ENCODE data around the gene NLRP12.
"Not testable (repeated sequence)": the region's sequence is repeated elsewhere in the genome, so short reads cannot be mapped to it uniquely, and the experiment has no call there.

The NLRP12 gene

GRCh38 chr19:53774491-53774890, 49.6 kb downstream of the NLRP12 start:
- DNase-seq = not testable (repeated sequence)

- DNase-seq = no peak
These were observed 50.1 kb downstream of the NLRP12 start for GRCh38 chr19:53773999-53774398.

- peak; percentile 8 to 37 for DNase-seq
These were observed 51.2 kb downstream of the NLRP12 start for GRCh38 chr19:53772943-53773342.

GRCh38 chr19:53771144-53771543, 53.0 kb downstream of the NLRP12 start:
- no peak for DNase-seq

DNA sequence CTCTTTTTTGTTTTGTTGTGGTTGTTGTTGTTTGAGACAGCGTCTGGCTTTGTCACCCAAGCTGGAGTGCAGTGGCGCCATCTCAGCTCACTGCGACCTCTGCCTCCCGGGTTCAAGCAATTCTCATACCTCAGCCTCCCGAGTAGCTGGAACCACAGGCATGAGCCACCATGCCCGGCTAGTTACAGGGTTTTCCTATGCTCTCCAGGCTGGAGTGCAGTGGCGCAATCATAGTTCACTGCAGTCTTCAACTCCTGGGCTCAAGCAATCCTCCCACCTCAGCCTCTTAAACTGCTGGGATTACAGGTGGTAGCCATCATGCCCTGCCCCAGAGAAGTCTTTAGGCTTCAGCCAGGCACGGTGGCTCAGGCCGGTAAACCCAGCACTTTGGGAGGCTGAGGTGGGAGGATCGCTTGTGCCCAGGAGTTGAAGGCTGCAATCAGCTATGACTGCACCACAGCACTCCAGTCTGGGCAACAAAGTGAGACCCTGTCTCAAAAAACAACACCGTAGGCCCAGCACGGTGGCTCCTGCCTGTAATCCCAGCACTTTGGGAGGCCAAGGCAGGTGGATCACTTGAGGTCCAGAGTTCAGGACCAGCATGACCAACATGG, 54.3 kb downstream of the NLRP12 start:
- DNase-seq = not testable (repeated sequence)

DNA sequence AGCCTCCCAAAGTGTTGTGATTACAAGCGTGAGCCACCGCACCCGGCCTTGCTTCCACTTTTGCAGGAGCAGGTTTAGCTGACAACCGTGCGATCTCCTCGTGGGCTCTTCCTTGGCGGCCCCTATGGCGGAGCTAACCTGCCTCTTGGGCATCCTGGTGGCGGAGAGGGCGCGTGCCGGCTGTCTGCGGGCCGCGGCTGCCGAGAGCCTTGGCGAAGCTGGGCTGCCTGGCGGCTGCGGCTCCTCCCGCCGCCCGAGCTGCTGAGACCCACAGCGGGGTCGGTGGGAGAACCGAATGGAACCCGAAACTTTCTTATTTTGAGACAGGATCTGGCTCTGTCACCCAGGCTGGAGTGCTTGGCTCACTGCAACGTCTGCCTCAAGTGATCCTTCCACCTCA, 55.7 kb downstream of the NLRP12 start:
- DNase-seq = no peak

GRCh38 chr19:53758991-53759390, 65.1 kb downstream of the NLRP12 start:
- DNase-seq = not testable (repeated sequence)

All from NCI-H446 (cell line).